22Rv1 (cell line): ENCODE results near the gene CTBP1.

Source experiments
- H3K27ac ChIP-seq: fragments of 450-650 bp; 2 replicates; pipeline ENCODE4 v1.5.1; 2017
- ZFX ChIP-seq: fragments of 450-650 bp; IDR thresholded peaks from 2 replicates; pipeline ENCODE4 v1.6.1; 2017; ENCODE audit warnings: antibody characterized with exemption, borderline replicate concordance
- TF ChIP-seq, protein P1 (sequence below): fragments of 450-650 bp; IDR thresholded peaks from 2 replicates; pipeline ENCODE4 v1.5.1; 2017; ENCODE audit warnings: mild to moderate bottlenecking

CTBP1 gene

GRCh38 chr4:1290165-1290977, 41.4 kb upstream of the CTBP1 start:
- H3K27ac ChIP-seq, result peak overlapping the region; percentile 78
- no peak for TF ChIP-seq ZFX
- TF ChIP-seq, protein P1, sequence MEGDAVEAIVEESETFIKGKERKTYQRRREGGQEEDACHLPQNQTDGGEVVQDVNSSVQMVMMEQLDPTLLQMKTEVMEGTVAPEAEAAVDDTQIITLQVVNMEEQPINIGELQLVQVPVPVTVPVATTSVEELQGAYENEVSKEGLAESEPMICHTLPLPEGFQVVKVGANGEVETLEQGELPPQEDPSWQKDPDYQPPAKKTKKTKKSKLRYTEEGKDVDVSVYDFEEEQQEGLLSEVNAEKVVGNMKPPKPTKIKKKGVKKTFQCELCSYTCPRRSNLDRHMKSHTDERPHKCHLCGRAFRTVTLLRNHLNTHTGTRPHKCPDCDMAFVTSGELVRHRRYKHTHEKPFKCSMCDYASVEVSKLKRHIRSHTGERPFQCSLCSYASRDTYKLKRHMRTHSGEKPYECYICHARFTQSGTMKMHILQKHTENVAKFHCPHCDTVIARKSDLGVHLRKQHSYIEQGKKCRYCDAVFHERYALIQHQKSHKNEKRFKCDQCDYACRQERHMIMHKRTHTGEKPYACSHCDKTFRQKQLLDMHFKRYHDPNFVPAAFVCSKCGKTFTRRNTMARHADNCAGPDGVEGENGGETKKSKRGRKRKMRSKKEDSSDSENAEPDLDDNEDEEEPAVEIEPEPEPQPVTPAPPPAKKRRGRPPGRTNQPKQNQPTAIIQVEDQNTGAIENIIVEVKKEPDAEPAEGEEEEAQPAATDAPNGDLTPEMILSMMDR, result no peak

GRCh38 chr4:1289207-1290164, 40.6 kb upstream of the CTBP1 start, which contains the start of gene MAEA:
MAEA (plus strand) TSS chr4:1289891; CDS start chr4:1289914, 23 bp downstream.
- peak within 1 kb of the TSS; percentile 78 for H3K27ac ChIP-seq
- no peak for TF ChIP-seq ZFX
- TF ChIP-seq, protein P1, result no peak

DNA sequence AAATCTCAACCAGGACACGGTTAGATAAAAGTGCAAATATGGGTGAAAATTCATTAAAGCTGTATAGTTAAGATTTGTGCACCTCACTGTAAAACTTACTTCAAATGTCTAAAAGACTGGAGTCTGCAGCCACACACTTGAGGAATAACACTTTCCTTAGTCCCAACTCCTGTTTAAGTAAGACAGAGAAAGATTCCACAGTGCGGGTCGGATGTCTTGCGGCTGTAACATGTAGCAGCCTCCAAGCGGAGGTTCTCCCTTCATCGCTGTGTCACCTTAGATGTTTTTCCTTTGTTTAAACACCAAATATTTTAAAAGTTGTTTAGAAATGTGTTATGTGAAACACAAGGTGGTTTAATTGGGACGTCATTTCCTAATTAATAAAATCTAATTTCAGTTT, 39.9 kb upstream of the CTBP1 start:
- H3K27ac ChIP-seq, result peak overlapping the region; percentile 78
- TF ChIP-seq ZFX, result no peak
- TF ChIP-seq, protein P1, result no peak

DNA sequence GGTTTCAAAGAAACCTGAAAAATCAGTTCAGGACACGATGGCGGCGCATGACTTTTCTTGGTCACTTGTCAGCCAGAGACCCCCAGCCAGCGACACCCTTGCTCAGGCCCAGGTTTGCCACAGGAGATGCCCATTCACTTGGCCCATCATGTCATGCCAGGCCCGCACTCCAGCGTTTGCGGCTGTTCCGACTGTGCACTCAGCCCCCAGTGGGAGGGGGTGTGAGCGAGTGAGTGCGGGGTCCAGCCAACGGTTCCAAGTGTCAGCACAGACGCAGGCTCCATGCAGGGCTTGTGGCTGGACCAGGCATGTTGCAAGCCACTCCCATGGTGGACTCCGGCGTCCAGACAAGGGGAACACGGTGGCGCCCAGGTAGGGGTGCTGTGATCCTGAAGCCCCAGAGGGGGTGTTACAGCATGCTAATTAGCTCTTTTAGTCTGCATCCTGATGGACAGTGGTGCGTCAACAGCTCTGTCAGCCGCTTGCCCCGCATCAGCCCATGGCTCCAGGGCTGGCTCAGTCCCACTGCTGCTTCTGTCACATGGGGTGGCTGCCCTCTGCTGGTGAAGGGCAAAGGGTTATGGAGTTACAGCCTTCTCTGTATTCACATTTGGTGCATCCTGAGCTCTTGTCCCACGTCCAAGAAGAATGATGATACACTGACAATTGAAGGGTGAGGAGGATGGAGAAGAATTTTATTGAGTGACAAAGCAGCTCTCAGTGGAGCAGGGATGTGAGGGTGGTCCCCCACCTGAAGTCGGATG, 37.0 kb upstream of the CTBP1 start:
- TF ChIP-seq, protein P1, result peak; percentile 21; the same call in 1 of the 2 replicates
- no peak for TF ChIP-seq ZFX
- H3K27ac ChIP-seq, result no peak overlapping the region

GRCh38 chr4:1285151-1285789, 36.3 kb upstream of the CTBP1 start:
- TF ChIP-seq, protein P1, result no peak
- TF ChIP-seq ZFX, result no peak
- H3K27ac ChIP-seq, result no peak overlapping the region

DNA sequence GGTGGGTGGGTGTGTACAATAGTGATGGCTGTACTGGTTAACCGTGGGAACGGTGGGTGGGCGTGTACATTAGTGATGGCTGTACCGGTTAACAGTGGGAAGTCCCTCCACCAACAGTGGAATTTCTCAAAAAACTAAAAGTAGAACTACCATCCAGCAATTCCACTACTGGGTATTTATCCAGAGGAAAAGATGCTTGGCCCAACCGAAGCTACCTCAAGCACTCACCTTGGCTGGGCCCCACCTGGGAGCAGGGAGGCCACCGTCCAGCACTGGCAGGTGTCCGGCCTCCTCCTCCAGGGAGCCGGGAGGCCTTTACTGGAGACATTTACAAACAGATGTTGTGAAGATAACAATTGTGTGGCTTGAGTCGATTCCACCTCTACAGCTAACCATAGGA, 34.8 kb upstream of the CTBP1 start:
- H3K27ac ChIP-seq, result no peak overlapping the region
- TF ChIP-seq, protein P1, result no peak
- no peak for TF ChIP-seq ZFX
